ENCODE data around the gene ENAH. TPM values are rescaled to one million over a fixed set of nuclear protein-coding genes. Genes with fewer than 3 reads are reported as not detected.

Gene ENAH
- total and polyA plus RNA-seq, 9 of the 15 experiments (the other 6 are each of a cell fraction or from before 2014, with no cell fraction given): 0.03 to 1.2 (median 0.15) TPM

GRCh38 chr1:225469051-225469450 lies 183.9 kb downstream of the ENAH start:
- H3K4me2 ChIP-seq (ENCODE audit: insufficient read depth, low read length): no peak overlapping the region
- intact Hi-C loops (cut with micrococcal nuclease) (no loop called here), in situ Hi-C loops (cut with MboI) (no loop called here)
- ATAC-seq: no peak
- no peak overlapping the region for H2AFZ ChIP-seq (ENCODE audit: low read depth, low read length)
- DNase-seq (ENCODE audit: extremely low read depth in 1 of 4, low spot score in 3 of 4): no peak
- H3K9me1 ChIP-seq (ENCODE audit: control insufficient read depth, insufficient read depth, low read length): no peaks in the 10 kb centered on the region
- H3K36me3 ChIP-seq (ENCODE audit: control insufficient read depth, insufficient read depth, low read length): no peaks in the 10 kb centered on the region
- H3K9ac ChIP-seq (ENCODE audit: insufficient read depth in 1 of 2, low read depth in 2 of 2, low read length in 2 of 2): no peak overlapping the region; a peak in 1 of 4 replicates
- no peaks in the 10 kb centered on the region for H3K79me2 ChIP-seq (ENCODE audit: control insufficient read depth, insufficient read depth, low read length)
- H3K27me3 ChIP-seq (ENCODE audit: control insufficient read depth in 2 of 2, insufficient read depth in 2 of 2, low read length in 2 of 2): no peaks in the 10 kb centered on the region
- H4K20me1 ChIP-seq (replicated peaks; ENCODE audit: control insufficient read depth, insufficient read depth, low read length): no peaks in the 10 kb centered on the region
- peaks cover 8 to 25% of the 10 kb centered on the region in 2 experiments; a peak in 2 of 5 replicates for H3K4me1 ChIP-seq (replicated peaks in 1 of 2; ENCODE audit: control insufficient read depth in 2 of 2, insufficient read depth in 2 of 2, low read length in 2 of 2)
- no peaks in the 10 kb centered on the region for H3K9me3 ChIP-seq (replicated peaks; ENCODE audit: control insufficient read depth, insufficient read depth, low read depth, low read length)
- no peak for TF ChIP-seq HDAC8 (tag; IDR thresholded peaks at IDR 0.05)
- TF ChIP-seq PTBP1 (IDR thresholded peaks at IDR 0.05; ENCODE audit: low read depth, low read length): no peak
- TF ChIP-seq FOXA1 (IDR thresholded peaks at IDR 0.05; ENCODE audit: borderline replicate concordance): no peak
- no peak for TF ChIP-seq HMG20A (CRISPR knock-in tag; conservative IDR thresholded peaks at IDR 0.05)
- no peak for TF ChIP-seq E2F1 (CRISPR knock-in tag; IDR thresholded peaks at IDR 0.05)
- TF ChIP-seq COPS2 (conservative IDR thresholded peaks at IDR 0.05): no peak
- TF ChIP-seq CHD4 (IDR thresholded peaks at IDR 0.05; ENCODE audit: insufficient read depth, insufficient replicate concordance, low read depth, low read length, poor library complexity, severe bottlenecking): no peak
- TF ChIP-seq ID3 (CRISPR knock-in tag; IDR thresholded peaks at IDR 0.05): no peak
- TF ChIP-seq ID3 (tag; IDR thresholded peaks at IDR 0.05): no peak
- TF ChIP-seq SIN3B (IDR thresholded peaks at IDR 0.05; ENCODE audit: low read depth): no peak
- TF ChIP-seq CC2D1A (IDR thresholded peaks at IDR 0.05): no peak
- no peak for TF ChIP-seq BRD9 (IDR thresholded peaks at IDR 0.05; ENCODE audit: low read depth, partially characterized antibody)
- no peak for TF ChIP-seq CTBP1 (IDR thresholded peaks at IDR 0.05; ENCODE audit: borderline replicate concordance)
- TF ChIP-seq ZBTB7A (IDR thresholded peaks at IDR 0.05; ENCODE audit: borderline replicate concordance, control insufficient read depth, low read depth, low read length): no peak
- TF ChIP-seq ETV5 (CRISPR knock-in tag; IDR thresholded peaks at IDR 0.05; ENCODE audit: low read depth): no peak
- TF ChIP-seq ETV1 (tag; conservative IDR thresholded peaks at IDR 0.05; ENCODE audit: low read depth): no peak
- no peak overlapping the region for H3K27ac ChIP-seq (ENCODE audit: extremely low read depth, low read depth, low read length)
- H3K4me3 ChIP-seq: no peak overlapping the region
- BruUV-seq (replicated peaks): no TSS peak
- POLR2A ChIA-PET: interaction anchor here (0.6 to 1.1 kb wide), 3 partner anchors 8 to 293 kb away, joined by 3 to 5 read pairs (median 3); no protein-coding TSS in a partner anchor
- FAIRE-seq: no peak
- CTCF ChIA-PET (ENCODE audit: low intra/inter-chr PET ratio): no interaction called here
- WGBS (ENCODE audit: insufficient coverage, low coverage, missing lambda C conversion rate): 29% methylated on average over 5 of the region's 5 CpGs
